ENCODE results near the gene BOD1.

Gene BOD1

DNA sequence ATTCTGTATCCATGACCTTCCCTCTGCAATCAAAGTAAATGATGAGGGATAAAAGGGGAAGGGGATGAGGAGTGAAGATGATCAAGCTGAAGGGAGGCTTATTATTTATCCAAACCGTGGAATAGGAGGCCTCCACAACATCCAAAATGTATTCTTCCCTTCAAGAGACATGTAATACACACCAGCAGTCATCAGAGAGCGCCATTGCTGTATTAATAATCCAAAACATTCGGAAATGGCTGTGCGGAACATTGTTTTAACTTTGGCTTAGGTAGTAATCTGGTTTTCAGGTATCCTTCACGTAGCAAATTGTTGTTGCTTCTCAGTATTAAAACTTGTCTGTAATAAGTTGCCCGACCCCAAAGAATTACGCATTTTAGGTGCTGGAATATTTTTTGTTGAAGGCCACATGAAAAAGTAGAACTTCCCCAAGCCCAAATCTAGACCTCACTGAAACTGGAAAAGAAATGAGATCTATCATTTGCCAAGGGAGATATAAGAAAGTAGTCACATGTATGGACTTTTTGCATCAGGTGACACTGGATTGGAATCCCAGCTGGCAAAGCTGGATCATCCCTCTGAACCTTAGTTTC, 2.6 kb upstream of the BOD1 start:
- Histone ChIP-seq H3K27me3 (replicated peaks; ENCODE audit: control insufficient read depth, insufficient read depth, low read length, poor library complexity, severe bottlenecking) (no peaks in the 10 kb centered on the region), H3K9me3 (ENCODE audit: control insufficient read depth, low read length) (no peaks in the 10 kb centered on the region), H3K27ac (ENCODE audit: insufficient read depth, low read length, poor library complexity, severe bottlenecking) (no peak overlapping the region), H3K36me3 (ENCODE audit: control insufficient read depth, insufficient read depth, low read length) (no peaks in the 10 kb centered on the region), H3K4me3 (ENCODE audit: insufficient read depth, low read depth, low read length, poor library complexity, severe bottlenecking) (no peak overlapping the region), H3K4me1 (ENCODE audit: control insufficient read depth, insufficient read depth, low read length, poor library complexity, severe bottlenecking) (peaks cover 13% of the 10 kb centered on the region)
- peak in 1 of 3 donors; percentile 29 for DNase-seq

DNA sequence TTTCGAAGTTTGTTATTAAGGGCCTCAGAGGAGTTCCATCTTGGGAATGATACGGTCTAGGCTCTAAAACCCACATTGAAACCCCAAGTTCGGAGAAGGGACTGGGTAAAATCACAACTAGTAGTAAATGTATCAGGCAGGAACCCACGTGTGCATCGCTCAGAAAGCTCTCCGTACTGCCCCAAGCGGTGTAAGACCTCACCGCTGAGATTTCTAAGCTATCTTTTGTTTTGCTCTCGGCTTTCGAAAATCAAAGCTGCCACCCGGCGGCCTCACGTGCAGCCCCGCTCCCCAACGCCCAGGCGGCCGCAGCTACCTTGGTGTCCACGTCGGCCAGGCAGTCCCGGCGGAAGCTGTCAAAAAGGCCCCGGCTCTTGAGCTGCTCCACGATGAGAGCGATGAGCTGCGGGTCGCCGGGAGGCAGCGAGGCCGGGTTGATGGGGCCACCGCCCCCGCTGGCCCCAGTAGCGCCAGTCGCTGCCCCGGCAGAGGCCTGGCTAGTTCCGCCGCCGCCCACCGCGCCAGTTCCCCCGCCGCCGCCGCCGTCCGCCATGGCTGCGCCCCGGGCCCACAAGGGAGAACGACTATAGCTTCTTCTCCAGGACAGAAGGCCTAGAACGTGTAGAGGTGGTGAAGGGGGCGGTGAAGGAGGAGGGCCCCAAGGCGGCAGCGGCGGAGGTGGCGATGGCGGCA, 420 bp downstream of the BOD1 start:
- peak overlapping the region; percentile 94 for H3K4me3 ChIP-seq (ENCODE audit: insufficient read depth, low read depth, low read length, poor library complexity, severe bottlenecking)
- H3K9me3 ChIP-seq (ENCODE audit: control insufficient read depth, low read length): no peaks in the 10 kb centered on the region
- peaks cover 13% of the 10 kb centered on the region for H3K4me1 ChIP-seq (ENCODE audit: control insufficient read depth, insufficient read depth, low read length, poor library complexity, severe bottlenecking)
- DNase-seq: peak; percentile 34 to 60 (median 56)
- H3K27ac ChIP-seq (ENCODE audit: insufficient read depth, low read length, poor library complexity, severe bottlenecking): peak overlapping the region; percentile 94
- no peaks in the 10 kb centered on the region for H3K27me3 ChIP-seq (replicated peaks; ENCODE audit: control insufficient read depth, insufficient read depth, low read length, poor library complexity, severe bottlenecking)
- peaks cover 11% of the 10 kb centered on the region for H3K36me3 ChIP-seq (ENCODE audit: control insufficient read depth, insufficient read depth, low read length)

DNA sequence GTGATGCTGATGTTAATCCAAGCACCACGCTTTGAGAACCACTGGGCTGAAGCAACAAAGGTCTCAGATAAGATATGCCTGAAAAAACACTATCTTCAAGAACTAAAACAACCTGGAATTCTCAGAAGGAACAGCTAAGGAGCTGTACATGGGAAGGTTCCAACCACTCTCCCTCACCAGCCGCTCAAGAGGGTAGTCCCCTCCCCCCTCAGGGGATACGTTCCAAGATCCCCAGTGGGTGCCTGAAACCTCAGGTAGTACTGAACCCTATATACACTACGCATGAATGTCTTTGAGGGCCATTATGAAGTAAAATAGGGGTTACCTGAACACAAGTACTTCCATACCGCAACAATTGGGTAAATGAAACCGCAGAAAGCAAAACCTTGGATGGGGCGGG, 1.9 kb downstream of the BOD1 start:
- Histone ChIP-seq H3K4me3 (ENCODE audit: insufficient read depth, low read depth, low read length, poor library complexity, severe bottlenecking) (no peak overlapping the region), H3K36me3 (ENCODE audit: control insufficient read depth, insufficient read depth, low read length) (peaks cover 17% of the 10 kb centered on the region), H3K27ac (ENCODE audit: insufficient read depth, low read length, poor library complexity, severe bottlenecking) (no peak overlapping the region), H3K9me3 (ENCODE audit: control insufficient read depth, low read length) (no peaks in the 10 kb centered on the region), H3K4me1 (ENCODE audit: control insufficient read depth, insufficient read depth, low read length, poor library complexity, severe bottlenecking) (peaks cover 13% of the 10 kb centered on the region), H3K27me3 (replicated peaks; ENCODE audit: control insufficient read depth, insufficient read depth, low read length, poor library complexity, severe bottlenecking) (no peaks in the 10 kb centered on the region)
- no peak for DNase-seq

DNA sequence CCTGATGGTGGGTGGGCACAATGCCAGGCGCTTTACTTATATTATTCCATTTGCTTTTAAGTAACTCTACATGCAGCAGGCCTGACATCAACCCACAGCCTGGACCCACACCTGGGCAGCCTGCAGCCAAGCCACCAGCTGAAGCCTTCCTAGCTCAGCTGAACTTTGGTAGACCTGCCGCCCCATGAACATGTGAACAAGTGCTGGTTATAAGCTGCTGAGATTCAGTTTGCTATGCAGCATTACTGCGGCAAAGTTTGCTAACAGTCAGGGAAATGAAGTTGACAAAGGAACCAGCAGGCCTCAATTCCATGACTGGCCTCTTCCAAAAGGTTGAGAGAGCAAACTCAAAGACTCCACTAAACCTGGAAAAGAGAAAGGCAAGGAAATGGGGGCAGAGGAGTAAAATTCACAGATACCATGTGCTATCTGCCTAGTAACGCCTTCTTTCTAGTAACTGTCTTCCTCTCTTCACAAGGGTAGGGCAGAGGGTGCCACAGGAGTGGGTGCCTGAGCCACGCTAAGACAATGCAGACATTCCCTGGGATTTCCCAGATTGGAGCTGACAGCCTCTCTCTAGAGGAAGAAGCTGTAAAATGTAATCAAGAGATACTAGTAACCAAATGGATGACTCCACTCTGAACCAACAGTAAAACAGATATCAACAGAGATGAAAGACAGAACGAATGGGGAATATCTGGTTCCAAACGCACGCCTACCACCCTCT, 2.9 kb downstream of the BOD1 start:
- Histone ChIP-seq H3K4me1 (ENCODE audit: control insufficient read depth, insufficient read depth, low read length, poor library complexity, severe bottlenecking) (peaks cover 13% of the 10 kb centered on the region), H3K27ac (ENCODE audit: insufficient read depth, low read length, poor library complexity, severe bottlenecking) (no peak overlapping the region), H3K9me3 (ENCODE audit: control insufficient read depth, low read length) (no peaks in the 10 kb centered on the region), H3K27me3 (replicated peaks; ENCODE audit: control insufficient read depth, insufficient read depth, low read length, poor library complexity, severe bottlenecking) (no peaks in the 10 kb centered on the region), H3K36me3 (ENCODE audit: control insufficient read depth, insufficient read depth, low read length) (peaks cover 26% of the 10 kb centered on the region), H3K4me3 (ENCODE audit: insufficient read depth, low read depth, low read length, poor library complexity, severe bottlenecking) (no peak overlapping the region)
- DNase-seq: no peak

DNA sequence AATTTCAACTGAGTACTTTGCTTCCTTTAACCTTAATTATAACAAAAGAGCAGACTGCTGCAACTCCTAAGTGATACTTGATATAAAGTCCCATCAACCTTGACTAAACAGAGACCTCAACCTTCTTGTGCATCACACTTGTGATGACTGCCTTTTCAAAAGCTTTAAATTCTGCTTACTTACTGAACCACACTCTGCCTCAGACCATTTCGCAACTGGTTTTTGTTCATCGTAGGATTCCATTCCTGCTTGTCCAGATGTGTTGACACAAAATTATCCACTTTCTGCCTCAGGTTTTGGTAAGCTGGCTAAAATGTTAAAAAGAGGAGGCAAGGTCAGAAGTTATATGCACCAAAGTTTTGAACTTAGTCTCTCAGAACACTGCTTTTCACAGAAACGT, 3.5 kb downstream of the BOD1 start:
- H3K36me3 ChIP-seq (ENCODE audit: control insufficient read depth, insufficient read depth, low read length): peaks cover 31% of the 10 kb centered on the region
- DNase-seq: no peak

DNA sequence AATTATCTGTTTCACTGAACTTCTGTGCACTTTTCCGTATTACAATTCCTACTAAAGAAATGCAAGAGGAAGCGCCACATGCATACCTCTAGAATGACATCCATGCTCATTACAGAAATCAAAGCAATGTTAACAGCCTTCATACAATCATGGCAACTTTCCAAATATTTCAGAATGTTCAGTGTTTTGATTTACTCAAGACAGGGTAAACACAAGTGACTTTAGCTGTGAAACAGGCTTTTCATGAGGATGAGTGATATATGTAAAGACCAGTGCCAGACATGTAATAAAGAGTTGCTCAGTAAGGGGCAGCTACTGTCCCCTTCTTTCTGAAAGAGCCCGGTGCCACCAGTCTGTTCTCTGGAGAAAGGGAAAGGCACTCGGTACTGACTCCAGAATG, 4.7 kb downstream of the BOD1 start:
- Histone ChIP-seq H3K36me3 (ENCODE audit: control insufficient read depth, insufficient read depth, low read length) (peaks cover 43% of the 10 kb centered on the region), H3K4me1 (ENCODE audit: control insufficient read depth, insufficient read depth, low read length, poor library complexity, severe bottlenecking) (peaks cover 13% of the 10 kb centered on the region), H3K4me3 (ENCODE audit: insufficient read depth, low read depth, low read length, poor library complexity, severe bottlenecking) (no peak overlapping the region), H3K27ac (ENCODE audit: insufficient read depth, low read length, poor library complexity, severe bottlenecking) (no peak overlapping the region), H3K27me3 (replicated peaks; ENCODE audit: control insufficient read depth, insufficient read depth, low read length, poor library complexity, severe bottlenecking) (no peaks in the 10 kb centered on the region), H3K9me3 (ENCODE audit: control insufficient read depth, low read length) (no peaks in the 10 kb centered on the region)
- no peak for DNase-seq

More for the DNA sequence above, 3.5 kb downstream of the BOD1 start:
- Histone ChIP-seq H3K27me3 (replicated peaks; ENCODE audit: control insufficient read depth, insufficient read depth, low read length, poor library complexity, severe bottlenecking) (no peaks in the 10 kb centered on the region), H3K27ac (ENCODE audit: insufficient read depth, low read length, poor library complexity, severe bottlenecking) (no peak overlapping the region), H3K4me1 (ENCODE audit: control insufficient read depth, insufficient read depth, low read length, poor library complexity, severe bottlenecking) (peaks cover 13% of the 10 kb centered on the region), H3K4me3 (ENCODE audit: insufficient read depth, low read depth, low read length, poor library complexity, severe bottlenecking) (no peak overlapping the region), H3K9me3 (ENCODE audit: control insufficient read depth, low read length) (no peaks in the 10 kb centered on the region)

DNA sequence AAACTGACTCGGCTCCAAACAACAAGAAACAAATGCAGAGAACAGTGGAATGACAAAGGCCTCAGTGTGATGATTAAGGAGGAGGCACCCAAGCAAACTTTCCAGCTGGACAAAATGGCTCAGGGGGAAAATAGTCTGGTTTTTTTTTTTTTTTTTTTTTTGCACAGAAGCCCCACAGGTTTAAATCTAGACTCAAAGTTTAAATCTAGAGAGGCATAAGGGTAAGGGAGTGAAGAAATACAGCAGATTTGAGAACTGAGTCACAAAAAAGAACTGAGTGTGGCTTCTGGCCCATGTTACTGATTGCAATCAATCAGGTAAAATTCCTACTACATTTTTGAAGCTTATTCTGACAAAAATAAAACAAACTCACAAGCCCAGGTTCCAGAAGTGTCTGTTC, 12.3 kb downstream of the BOD1 start:
- Histone ChIP-seq H3K4me1 (ENCODE audit: control insufficient read depth, insufficient read depth, low read length, poor library complexity, severe bottlenecking) (no peaks in the 10 kb centered on the region), H3K27ac (ENCODE audit: insufficient read depth, low read length, poor library complexity, severe bottlenecking) (no peak overlapping the region), H3K27me3 (replicated peaks; ENCODE audit: control insufficient read depth, insufficient read depth, low read length, poor library complexity, severe bottlenecking) (no peaks in the 10 kb centered on the region), H3K9me3 (ENCODE audit: control insufficient read depth, low read length) (no peaks in the 10 kb centered on the region), H3K4me3 (ENCODE audit: insufficient read depth, low read depth, low read length, poor library complexity, severe bottlenecking) (no peak overlapping the region), H3K36me3 (ENCODE audit: control insufficient read depth, insufficient read depth, low read length) (peaks cover 33% of the 10 kb centered on the region)
- DNase-seq: no peak

DNA sequence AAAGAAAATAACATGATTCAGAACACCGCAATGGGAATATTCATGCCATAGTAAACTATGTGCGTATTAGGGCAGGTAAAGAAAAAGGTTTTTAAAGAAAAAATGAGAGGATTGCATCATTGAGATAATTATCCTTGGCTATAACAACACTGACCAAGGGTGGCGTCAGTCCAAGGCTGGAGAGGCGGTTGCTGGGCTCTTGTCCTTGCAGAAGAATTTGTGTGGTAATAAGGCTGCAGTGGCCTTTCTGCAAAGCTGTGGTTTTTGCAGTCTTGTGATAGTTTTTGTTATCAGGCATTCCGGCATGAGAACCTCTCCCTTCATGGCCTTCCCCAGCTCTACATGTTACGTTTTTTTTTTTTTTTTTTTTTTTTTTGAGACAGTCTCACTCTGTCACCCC, 14.0 kb downstream of the BOD1 start:
- Histone ChIP-seq H3K27me3 (replicated peaks; ENCODE audit: control insufficient read depth, insufficient read depth, low read length, poor library complexity, severe bottlenecking) (no peaks in the 10 kb centered on the region), H3K36me3 (ENCODE audit: control insufficient read depth, insufficient read depth, low read length) (peaks cover 19% of the 10 kb centered on the region), H3K27ac (ENCODE audit: insufficient read depth, low read length, poor library complexity, severe bottlenecking) (no peak overlapping the region), H3K4me3 (ENCODE audit: insufficient read depth, low read depth, low read length, poor library complexity, severe bottlenecking) (no peak overlapping the region), H3K9me3 (ENCODE audit: control insufficient read depth, low read length) (no peaks in the 10 kb centered on the region), H3K4me1 (ENCODE audit: control insufficient read depth, insufficient read depth, low read length, poor library complexity, severe bottlenecking) (no peaks in the 10 kb centered on the region)
- DNase-seq: no peak

DNA sequence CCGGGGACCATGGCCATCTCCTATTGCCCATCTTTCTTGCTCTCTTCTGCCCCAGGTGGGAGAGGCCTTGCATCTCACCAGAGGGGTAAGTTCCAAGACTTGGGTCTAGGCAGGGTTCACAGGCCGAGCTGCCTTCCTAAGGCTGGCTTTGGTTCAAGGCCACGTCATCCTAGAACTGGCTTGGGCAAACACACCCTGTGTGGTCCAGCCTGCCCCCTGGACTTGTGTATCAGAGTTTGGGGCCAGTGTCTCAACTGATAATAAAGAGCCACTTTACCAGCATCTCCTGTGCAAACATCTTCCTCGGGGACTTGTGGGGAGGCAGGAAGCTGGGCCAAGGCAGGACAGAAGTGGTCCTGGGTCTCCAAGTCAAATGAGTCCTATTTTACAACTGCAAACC, 17.8 kb downstream of the BOD1 start:
- Histone ChIP-seq H3K9me3 (ENCODE audit: control insufficient read depth, low read length) (peaks cover 2% of the 10 kb centered on the region), H3K27me3 (replicated peaks; ENCODE audit: control insufficient read depth, insufficient read depth, low read length, poor library complexity, severe bottlenecking) (no peaks in the 10 kb centered on the region), H3K27ac (ENCODE audit: insufficient read depth, low read length, poor library complexity, severe bottlenecking) (no peak overlapping the region), H3K36me3 (ENCODE audit: control insufficient read depth, insufficient read depth, low read length) (no peaks in the 10 kb centered on the region), H3K4me1 (ENCODE audit: control insufficient read depth, insufficient read depth, low read length, poor library complexity, severe bottlenecking) (no peaks in the 10 kb centered on the region), H3K4me3 (ENCODE audit: insufficient read depth, low read depth, low read length, poor library complexity, severe bottlenecking) (no peak overlapping the region)
- no peak for DNase-seq

DNA sequence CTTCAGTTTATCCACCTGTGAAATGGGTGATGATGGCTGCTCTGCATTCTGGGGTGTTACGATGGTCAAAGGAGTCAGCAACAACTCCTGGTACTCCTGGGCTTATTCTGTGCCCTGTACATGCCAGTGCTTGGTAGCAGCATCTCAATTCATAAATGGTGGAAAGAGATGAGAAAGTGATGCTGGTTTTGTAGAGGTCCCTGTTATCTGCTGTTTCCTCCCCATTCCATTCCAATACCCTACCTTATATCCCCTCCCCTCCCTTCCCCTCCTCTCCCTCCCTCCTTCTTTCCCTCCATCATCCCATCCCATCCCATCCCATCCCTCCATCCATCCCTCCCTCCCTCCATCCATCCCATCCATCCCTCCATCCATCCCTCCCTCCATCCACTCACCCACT, 19.1 kb downstream of the BOD1 start:
- no peak overlapping the region for H3K4me3 ChIP-seq (ENCODE audit: insufficient read depth, low read depth, low read length, poor library complexity, severe bottlenecking)
- H3K4me1 ChIP-seq (ENCODE audit: control insufficient read depth, insufficient read depth, low read length, poor library complexity, severe bottlenecking): no peaks in the 10 kb centered on the region
- DNase-seq: no peak
- H3K27me3 ChIP-seq (replicated peaks; ENCODE audit: control insufficient read depth, insufficient read depth, low read length, poor library complexity, severe bottlenecking): no peaks in the 10 kb centered on the region
- H3K36me3 ChIP-seq (ENCODE audit: control insufficient read depth, insufficient read depth, low read length): no peaks in the 10 kb centered on the region
- peaks cover 10% of the 10 kb centered on the region for H3K9me3 ChIP-seq (ENCODE audit: control insufficient read depth, low read length)
- H3K27ac ChIP-seq (ENCODE audit: insufficient read depth, low read length, poor library complexity, severe bottlenecking): no peak overlapping the region

Data from effector memory CD4-positive, alpha-beta T cell (primary cell).